Nephron (organoid): ENCODE data around the gene DLG1.

Experiments used
- H3K27ac Mint-ChIP-seq, 3 experiments: 2 replicates each; pipeline ENCODE4 v1.8.0; 2020; ENCODE audit warnings: mixed read lengths in 3 of 3, mild to moderate bottlenecking in 2 of 3, moderate library complexity in 1 of 3
- H3K27me3 Mint-ChIP-seq: 2 replicates; pipeline ENCODE4 v1.8.0; 2021; ENCODE audit warnings: low read depth, mild to moderate bottlenecking, moderate library complexity, mixed read lengths
- H3K36me3 Mint-ChIP-seq: 2 replicates; pipeline ENCODE4 v1.8.0; 2020; ENCODE audit warnings: low read depth, mixed read lengths
- H3K4me1 Mint-ChIP-seq: 2 replicates; pipeline ENCODE4 v1.8.0; 2020; ENCODE audit warnings: mixed read lengths
- H3K4me3 Mint-ChIP-seq, 3 experiments: 2 replicates each; pipeline ENCODE4 v1.8.0; 2020; ENCODE audit warnings: mild to moderate bottlenecking in 3 of 3, mixed read lengths in 3 of 3, moderate library complexity in 2 of 3
- H3K9me3 Mint-ChIP-seq: 2 replicates; pipeline ENCODE4 v1.8.0; 2020; ENCODE audit warnings: mixed read lengths
- CTCF ChIP-seq, 3 experiments: fragments of 200-600 bp; sonication (generic); IDR thresholded peaks; one replicate each; pipeline ENCODE4 v1.5.0; 2021; ENCODE audit warnings: antibody characterized with exemption in 3 of 3; ENCODE audit not compliant: unreplicated experiment in 3 of 3

The DLG1 gene

GRCh38 chr3:197008436-197009209, 289.8 kb downstream of the DLG1 start:
- H3K4me3 Mint-ChIP-seq: no peak overlapping the region
- no peaks in the 10 kb centered on the region for H3K9me3 Mint-ChIP-seq
- peaks cover 12% of the 10 kb centered on the region for H3K27me3 Mint-ChIP-seq
- no peak overlapping the region for H3K27ac Mint-ChIP-seq
- no peak for TF ChIP-seq CTCF (IDR thresholded peaks at IDR 0.05; ENCODE audit: unreplicated experiment in 3 of 3)
- peaks cover 16% of the 10 kb centered on the region for H3K4me1 Mint-ChIP-seq
- H3K36me3 Mint-ChIP-seq: peaks cover 7% of the 10 kb centered on the region

- H3K4me1 Mint-ChIP-seq: peaks cover 16% of the 10 kb centered on the region
- H3K9me3 Mint-ChIP-seq: no peaks in the 10 kb centered on the region
- no peak for TF ChIP-seq CTCF (IDR thresholded peaks at IDR 0.05; ENCODE audit: unreplicated experiment in 3 of 3)
- H3K27me3 Mint-ChIP-seq: peaks cover 12% of the 10 kb centered on the region
- no peak overlapping the region for H3K4me3 Mint-ChIP-seq
- H3K27ac Mint-ChIP-seq: peak overlapping the region in 1 of 3 experiments; percentile 17
- H3K36me3 Mint-ChIP-seq: peaks cover 7% of the 10 kb centered on the region
These were observed 290.5 kb downstream of the DLG1 start for GRCh38 chr3:197007953-197008352.

GRCh38 chr3:197007296-197007940, 291.0 kb downstream of the DLG1 start:
- peaks cover 12% of the 10 kb centered on the region for H3K27me3 Mint-ChIP-seq
- peaks cover 16% of the 10 kb centered on the region for H3K4me1 Mint-ChIP-seq
- no peak for TF ChIP-seq CTCF (IDR thresholded peaks at IDR 0.05; ENCODE audit: unreplicated experiment in 3 of 3)
- no peak overlapping the region for H3K4me3 Mint-ChIP-seq
- H3K27ac Mint-ChIP-seq: peak overlapping the region in 1 of 3 experiments; percentile 17
- peaks cover 7% of the 10 kb centered on the region for H3K36me3 Mint-ChIP-seq
- no peaks in the 10 kb centered on the region for H3K9me3 Mint-ChIP-seq

GRCh38 chr3:197006860-197007259, 291.6 kb downstream of the DLG1 start:
- Mint-ChIP-seq H3K4me3 (no peak overlapping the region), H3K27ac (no peak overlapping the region), H3K27me3 (peaks cover 12% of the 10 kb centered on the region), H3K4me1 (peaks cover 17% of the 10 kb centered on the region), H3K9me3 (no peaks in the 10 kb centered on the region), H3K36me3 (peaks cover 7% of the 10 kb centered on the region)
- no peak for TF ChIP-seq CTCF (IDR thresholded peaks at IDR 0.05; ENCODE audit: unreplicated experiment in 3 of 3)

- H3K9me3 Mint-ChIP-seq: no peaks in the 10 kb centered on the region
- no peak overlapping the region for H3K4me3 Mint-ChIP-seq
- TF ChIP-seq CTCF (IDR thresholded peaks at IDR 0.05; ENCODE audit: unreplicated experiment in 3 of 3): no peak
- peaks cover 12% of the 10 kb centered on the region for H3K27me3 Mint-ChIP-seq
- peaks cover 7% of the 10 kb centered on the region for H3K36me3 Mint-ChIP-seq
- H3K4me1 Mint-ChIP-seq: peaks cover 21% of the 10 kb centered on the region
- no peak overlapping the region for H3K27ac Mint-ChIP-seq
These were observed 292.0 kb downstream of the DLG1 start for GRCh38 chr3:197006446-197006845.
